AG09309 (cell line): Measurements from ENCODE around the gene LY9.

Experiments
- DNase-seq: peaks from one replicate; pipeline ENCODE4 v3.0.0-alpha.2; 2010; ENCODE audit warnings: low read depth
- H3K4me3 ChIP-seq: 2 replicates; pipeline ENCODE4 v1.5.1; 2011; ENCODE audit warnings: mild to moderate bottlenecking, low read depth, low read length, moderate library complexity; ENCODE audit not compliant: control insufficient read depth
- TF ChIP-seq, protein P1 (sequence below): IDR thresholded peaks from 2 replicates; pipeline ENCODE4 v1.5.1; 2011; ENCODE audit warnings: mild to moderate bottlenecking, low read depth, low read length, inconsistent platforms; ENCODE audit not compliant: insufficient read depth, control insufficient read depth; ENCODE audit errors: missing control alignments

Gene LY9

DNA sequence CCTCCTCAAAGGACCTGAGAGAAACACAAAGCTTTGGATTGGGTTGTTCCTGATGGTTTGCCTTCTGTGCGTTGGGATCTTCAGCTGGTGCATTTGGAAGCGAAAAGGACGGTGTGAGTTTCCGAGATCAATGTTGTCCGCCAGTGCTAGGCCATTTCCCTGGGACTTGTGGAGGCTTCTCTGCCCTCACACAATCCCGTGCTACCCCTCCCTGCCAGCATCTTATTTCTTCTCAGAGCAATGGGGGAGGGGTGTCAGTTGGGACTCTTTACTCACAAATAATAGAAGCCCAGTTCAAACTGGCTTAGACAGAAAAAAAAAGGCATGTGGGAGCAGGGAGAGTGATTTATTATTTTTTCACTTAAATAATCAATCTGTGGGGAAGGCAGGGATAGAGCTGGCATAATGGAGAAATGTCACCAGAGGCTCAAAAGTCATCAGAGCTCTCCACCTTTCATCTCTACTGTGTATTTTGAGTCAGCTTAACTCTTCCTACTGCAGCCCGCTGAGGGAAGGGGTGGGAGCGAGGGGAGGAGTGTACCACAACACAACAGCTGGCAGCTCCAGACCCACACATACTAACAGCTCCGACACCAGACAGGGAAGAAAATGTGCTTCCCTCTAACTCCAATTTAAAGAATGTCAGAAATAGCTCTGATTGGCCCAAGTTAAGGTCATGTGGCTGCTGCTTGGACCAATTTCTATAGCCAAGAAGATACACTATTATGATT, 22.4 kb downstream of the LY9 start:
- no peak overlapping the region for H3K4me3 ChIP-seq
- TF ChIP-seq, protein P1, sequence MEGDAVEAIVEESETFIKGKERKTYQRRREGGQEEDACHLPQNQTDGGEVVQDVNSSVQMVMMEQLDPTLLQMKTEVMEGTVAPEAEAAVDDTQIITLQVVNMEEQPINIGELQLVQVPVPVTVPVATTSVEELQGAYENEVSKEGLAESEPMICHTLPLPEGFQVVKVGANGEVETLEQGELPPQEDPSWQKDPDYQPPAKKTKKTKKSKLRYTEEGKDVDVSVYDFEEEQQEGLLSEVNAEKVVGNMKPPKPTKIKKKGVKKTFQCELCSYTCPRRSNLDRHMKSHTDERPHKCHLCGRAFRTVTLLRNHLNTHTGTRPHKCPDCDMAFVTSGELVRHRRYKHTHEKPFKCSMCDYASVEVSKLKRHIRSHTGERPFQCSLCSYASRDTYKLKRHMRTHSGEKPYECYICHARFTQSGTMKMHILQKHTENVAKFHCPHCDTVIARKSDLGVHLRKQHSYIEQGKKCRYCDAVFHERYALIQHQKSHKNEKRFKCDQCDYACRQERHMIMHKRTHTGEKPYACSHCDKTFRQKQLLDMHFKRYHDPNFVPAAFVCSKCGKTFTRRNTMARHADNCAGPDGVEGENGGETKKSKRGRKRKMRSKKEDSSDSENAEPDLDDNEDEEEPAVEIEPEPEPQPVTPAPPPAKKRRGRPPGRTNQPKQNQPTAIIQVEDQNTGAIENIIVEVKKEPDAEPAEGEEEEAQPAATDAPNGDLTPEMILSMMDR: no peak
- no peak for DNase-seq

DNA sequence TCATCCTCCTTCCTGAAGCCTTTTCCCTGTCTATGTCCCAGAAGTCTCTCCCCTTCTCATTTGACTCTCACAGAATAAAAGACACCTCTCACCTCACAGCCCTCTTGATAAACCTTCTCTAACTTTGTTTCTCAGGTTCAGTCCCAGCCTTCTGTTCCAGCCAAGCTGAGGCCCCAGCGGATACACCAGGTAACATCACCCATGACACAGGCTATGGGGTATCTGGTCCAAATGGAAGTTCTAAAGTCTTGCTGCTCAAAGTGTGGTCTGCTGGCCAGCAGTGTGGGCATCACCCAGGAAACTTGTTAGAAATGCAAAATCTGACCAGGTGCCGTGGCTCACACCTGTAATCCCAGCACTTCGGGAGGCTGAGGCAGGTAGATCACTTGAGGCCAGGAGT, 23.2 kb downstream of the LY9 start:
- H3K4me3 ChIP-seq: no peak overlapping the region
- TF ChIP-seq, protein P1: no peak
- no peak for DNase-seq

DNA sequence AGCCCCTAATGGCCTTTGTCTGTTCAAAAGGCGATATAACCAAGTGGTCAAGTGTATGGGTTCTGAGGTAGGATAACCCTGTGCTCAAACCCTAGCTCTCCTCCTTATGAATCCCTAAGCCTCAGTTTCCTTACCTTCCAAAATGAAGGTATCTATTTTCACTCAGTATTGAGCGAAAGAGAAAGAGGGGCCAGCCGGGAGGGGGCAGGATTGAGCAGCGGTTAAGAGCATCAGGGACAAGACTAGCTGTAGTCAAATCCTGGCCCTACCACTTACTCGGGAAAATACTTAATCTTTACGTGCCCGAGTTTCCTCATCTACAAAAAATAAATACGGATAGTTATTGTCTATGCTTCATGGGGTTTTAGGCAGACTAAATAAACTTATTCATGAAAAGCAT, 25.7 kb downstream of the LY9 start:
- no peak for DNase-seq
- TF ChIP-seq, protein P1: peak; percentile 26
- H3K4me3 ChIP-seq: no peak overlapping the region

DNA sequence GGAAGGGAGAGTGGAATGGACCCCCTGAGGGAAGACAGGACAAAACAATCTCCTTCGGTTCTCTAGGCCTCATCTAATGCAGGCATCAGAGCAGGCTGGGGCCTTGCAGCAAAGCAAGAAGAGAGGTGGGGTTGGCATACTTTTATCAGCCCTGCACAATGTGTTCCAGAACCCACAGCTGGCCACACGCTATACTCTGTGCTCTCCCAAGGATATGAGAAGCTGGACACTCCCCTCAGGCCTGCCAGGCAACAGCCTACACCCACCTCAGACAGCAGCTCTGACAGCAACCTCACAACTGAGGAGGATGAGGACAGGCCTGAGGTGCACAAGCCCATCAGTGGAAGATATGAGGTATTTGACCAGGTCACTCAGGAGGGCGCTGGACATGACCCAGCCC, 27.3 kb downstream of the LY9 start:
- TF ChIP-seq, protein P1: no peak
- DNase-seq: no peak
- no peak overlapping the region for H3K4me3 ChIP-seq

DNA sequence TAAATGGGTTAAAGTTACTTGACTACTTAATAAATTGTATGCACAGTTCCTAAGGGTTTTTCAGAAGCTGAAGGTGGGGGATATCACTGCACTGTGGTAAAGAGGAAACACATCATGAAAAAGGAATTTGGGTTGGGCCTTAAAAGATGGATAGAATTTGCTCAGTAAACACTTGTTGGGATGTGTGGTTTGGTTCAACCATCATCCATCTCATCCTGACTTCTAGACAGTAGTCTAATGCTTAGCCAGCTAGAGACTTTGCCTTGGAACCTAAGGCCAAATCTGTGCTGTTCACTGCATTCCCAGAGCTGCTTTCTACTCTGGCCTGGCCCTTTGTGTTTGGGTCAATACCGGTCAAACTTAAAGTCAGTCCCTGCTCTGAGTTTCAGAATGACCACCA, 30.6 kb downstream of the LY9 start:
- TF ChIP-seq, protein P1: no peak
- no peak for DNase-seq
- H3K4me3 ChIP-seq: no peak overlapping the region

DNA sequence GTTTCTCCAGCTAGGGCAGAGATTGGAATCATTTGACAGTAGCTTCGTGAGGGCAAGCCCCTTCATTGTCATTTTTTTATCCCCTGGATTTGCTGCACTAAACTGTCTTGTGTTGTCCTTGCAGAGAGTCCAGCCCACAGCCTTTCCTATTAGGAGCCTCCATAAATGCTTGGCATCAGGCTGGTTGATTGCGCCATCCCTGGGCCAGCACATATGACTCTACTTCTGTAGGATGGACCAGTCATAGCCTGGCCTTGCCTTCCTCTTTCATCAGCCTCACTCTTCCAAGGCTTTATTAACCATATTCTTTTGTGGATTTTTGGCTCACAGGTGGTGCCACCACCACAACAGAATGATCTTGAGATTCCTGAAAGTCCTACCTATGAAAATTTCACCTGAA, 31.4 kb downstream of the LY9 start:
- no peak overlapping the region for H3K4me3 ChIP-seq
- TF ChIP-seq, protein P1: no peak
- no peak for DNase-seq
